Measurements from ENCODE around the gene GSG1L.
"Not testable (repeated sequence)": the region's sequence is repeated elsewhere in the genome, so short reads cannot be mapped to it uniquely, and the experiment has no call there.

Gene GSG1L

DNA sequence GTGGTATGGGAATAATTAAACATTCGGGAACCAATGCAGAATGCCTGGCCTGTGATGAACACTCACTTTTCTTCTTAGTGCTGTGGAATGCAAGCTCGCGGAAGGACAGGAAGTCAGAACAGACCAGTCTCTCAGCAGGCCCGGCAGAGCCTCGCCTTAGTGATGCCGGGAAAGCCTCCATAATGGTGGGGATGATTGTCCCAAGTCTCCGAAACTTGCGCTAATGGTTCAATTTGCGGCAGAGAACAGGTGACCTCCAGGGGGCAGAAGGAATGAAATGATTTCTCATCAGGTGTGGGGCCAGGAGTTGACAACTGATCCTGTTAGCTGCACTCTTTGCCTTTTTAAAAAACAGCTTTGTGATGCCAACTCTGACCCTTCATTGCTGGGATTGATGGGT, 170.6 kb downstream of the GSG1L start:
- no peak for TF ChIP-seq CTCF (IDR thresholded peaks at IDR 0.05; ENCODE audit: borderline replicate concordance, insufficient read depth, low read depth, low read length)
- H3K4me3 ChIP-seq (ENCODE audit: low read depth, low read length): no peak overlapping the region

- no peak for TF ChIP-seq CTCF (IDR thresholded peaks at IDR 0.05; ENCODE audit: borderline replicate concordance, insufficient read depth, low read depth, low read length)
- no peak overlapping the region for H3K4me3 ChIP-seq (ENCODE audit: low read depth, low read length)
Observed at GRCh38 chr16:27890866-27891265, 172.6 kb downstream of the GSG1L start.

GRCh38 chr16:27890006-27890405, 173.5 kb downstream of the GSG1L start:
- no peak overlapping the region for H3K4me3 ChIP-seq (ENCODE audit: low read depth, low read length)
- TF ChIP-seq CTCF (IDR thresholded peaks at IDR 0.05; ENCODE audit: borderline replicate concordance, insufficient read depth, low read depth, low read length): no peak

- TF ChIP-seq CTCF (IDR thresholded peaks at IDR 0.05; ENCODE audit: borderline replicate concordance, insufficient read depth, low read depth, low read length): no peak
- no peak overlapping the region for H3K4me3 ChIP-seq (ENCODE audit: low read depth, low read length)
Observed at GRCh38 chr16:27883576-27883975, 179.9 kb downstream of the GSG1L start.

DNA sequence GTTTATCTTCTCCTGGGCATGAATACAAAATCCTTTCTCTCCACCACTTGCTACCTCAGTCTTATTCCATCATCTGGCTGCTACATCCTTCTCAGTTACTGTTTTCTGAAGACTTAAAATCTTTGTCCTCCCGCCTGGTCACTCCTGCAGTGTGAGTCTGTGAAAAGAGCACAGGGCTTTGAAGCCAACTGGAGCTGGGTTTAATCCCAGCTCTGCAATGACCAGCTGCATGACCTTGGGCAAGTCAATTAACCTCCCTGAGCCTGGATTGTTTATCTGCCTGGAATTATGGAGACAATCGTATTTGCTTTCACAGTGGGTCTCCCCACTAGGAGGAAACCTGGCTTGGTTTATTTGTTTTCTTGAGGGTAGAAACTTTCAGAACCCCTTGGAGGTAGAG, 183.2 kb downstream of the GSG1L start:
- no peak for TF ChIP-seq CTCF (IDR thresholded peaks at IDR 0.05; ENCODE audit: borderline replicate concordance, insufficient read depth, low read depth, low read length)
- H3K4me3 ChIP-seq (ENCODE audit: low read depth, low read length): no peak overlapping the region

GRCh38 chr16:27879601-27880247, 183.8 kb downstream of the GSG1L start:
- no peak overlapping the region for H3K4me3 ChIP-seq (ENCODE audit: low read depth, low read length)
- no peak for TF ChIP-seq CTCF (IDR thresholded peaks at IDR 0.05; ENCODE audit: borderline replicate concordance, insufficient read depth, low read depth, low read length)

GRCh38 chr16:27872627-27873026, 190.9 kb downstream of the GSG1L start:
- not testable (repeated sequence) for H3K4me3 ChIP-seq (ENCODE audit: low read depth, low read length)
